IMR-90 (cell line): ENCODE data around the gene SERPINA5. TPM values are rescaled to one million over a fixed set of nuclear protein-coding genes. Genes with fewer than 3 reads are reported as not detected.

ENCODE experiments used
- ATAC-seq: fragments of 200-7000 bp; cut with Tn5 transposase; 2 replicates; pipeline ENCODE4 v1.9.1; 2020; ENCODE audit warnings: low read depth, mild to moderate bottlenecking, moderate library complexity
- BruUV-seq: library from RNA; stranded (reverse); fragments of 400-500 nt; replicated peaks from 2 replicates; lab custom pipeline; 2021; lab: Mats Ljungman, UMichigan
- CTCF ChIA-PET: fragments of 300-600 bp; formaldehyde crosslinking; extraction: SDS; loops from one replicate; lab custom pipeline; 2021; ENCODE audit warnings: antibody characterized with exemption; lab: Yijun Ruan, JAX
- POLR2A ChIA-PET: fragments of 300-600 bp; sonication (Branson Sonifier 250); formaldehyde crosslinking; loops from one replicate; lab custom pipeline; 2022; ENCODE audit warnings: antibody characterized with exemption; ENCODE audit not compliant: unreplicated experiment; lab: Charles Lee
- DNase-seq: peaks from one replicate; pipeline ENCODE4 v3.0.0; 2013
- H2AFZ ChIP-seq: replicated peaks from 2 replicates; pipeline ENCODE3; 2013; ENCODE audit warnings: low read length, mild to moderate bottlenecking; ENCODE audit not compliant: poor library complexity
- H2AK5ac ChIP-seq: 2 replicates; pipeline ENCODE4 v1.6.1; 2013; ENCODE audit warnings: low read depth, low read length, inconsistent platforms
- H2AK9ac ChIP-seq: replicated peaks from 2 replicates; pipeline ENCODE3; 2013; ENCODE audit warnings: mild to moderate bottlenecking, low read depth, low read length, moderate library complexity; ENCODE audit not compliant: poor library complexity
- H2BK120ac ChIP-seq: 2 replicates; pipeline ENCODE4 v1.6.1; 2013; ENCODE audit warnings: low read depth, low read length, inconsistent platforms
- H2BK15ac ChIP-seq: 3 replicates; pipeline ENCODE4 v1.6.1; 2013; ENCODE audit warnings: low read depth, low read length, inconsistent platforms
- H2BK20ac ChIP-seq: 2 replicates; pipeline ENCODE4 v1.6.1; 2013; ENCODE audit warnings: low read depth, mild to moderate bottlenecking, inconsistent platforms, low read length, moderate library complexity
- H2BK5ac ChIP-seq: 2 replicates; pipeline ENCODE4 v1.6.1; 2013; ENCODE audit warnings: mild to moderate bottlenecking, low read depth, low read length, inconsistent platforms; ENCODE audit not compliant: poor library complexity, severe bottlenecking
- H3K14ac ChIP-seq: replicated peaks from 2 replicates; pipeline ENCODE4 v1.6.1; 2013; ENCODE audit warnings: low read depth, low read length, inconsistent platforms
- H3K18ac ChIP-seq: 2 replicates; pipeline ENCODE4 v1.6.1; 2013; ENCODE audit warnings: low read depth, low read length, control low read depth
- H3K23ac ChIP-seq: 2 replicates; pipeline ENCODE4 v1.6.1; 2013; ENCODE audit warnings: low read depth, low read length, inconsistent platforms
- H3K27ac ChIP-seq: 2 replicates; pipeline ENCODE4 v1.5.1; 2013; ENCODE audit warnings: mild to moderate bottlenecking, control low read depth, low read length; ENCODE audit not compliant: insufficient read depth
- H3K27me3 ChIP-seq: 2 replicates; pipeline ENCODE4 v1.6.1; 2013; ENCODE audit warnings: low read length; ENCODE audit not compliant: control insufficient read depth, insufficient read depth
- H3K36me3 ChIP-seq: 2 replicates; pipeline ENCODE4 v1.6.1; 2013; ENCODE audit warnings: low read length, mixed read lengths; ENCODE audit not compliant: control insufficient read depth, insufficient read depth
- H3K4ac ChIP-seq: 2 replicates; pipeline ENCODE4 v1.6.1; 2013; ENCODE audit warnings: low read depth, low read length, inconsistent platforms
- H3K4me1 ChIP-seq: 2 replicates; pipeline ENCODE4 v1.6.1; 2013; ENCODE audit warnings: low read length, mixed read lengths; ENCODE audit not compliant: control insufficient read depth, insufficient read depth
- H3K4me2 ChIP-seq: 2 replicates; pipeline ENCODE4 v1.6.1; 2013; ENCODE audit warnings: low read depth, mild to moderate bottlenecking, control low read depth, low read length, moderate library complexity
- H3K4me3 ChIP-seq: 2 replicates; pipeline ENCODE4 v1.5.1; 2013; ENCODE audit warnings: low read depth, mild to moderate bottlenecking, control low read depth, low read length, moderate library complexity; ENCODE audit not compliant: insufficient read depth
- H3K56ac ChIP-seq: 2 replicates; pipeline ENCODE4 v1.6.1; 2013; ENCODE audit warnings: low read length, inconsistent platforms; ENCODE audit not compliant: insufficient read depth; ENCODE audit errors: extremely low read depth
- H3K79me1 ChIP-seq, 2 experiments: 2 replicates each; pipeline ENCODE4 v1.6.1; 2013; ENCODE audit warnings: low read length in 2 of 2, inconsistent platforms in 1 of 2, low read depth in 1 of 2
- H3K9ac ChIP-seq: 2 replicates; pipeline ENCODE4 v1.6.1; 2013; ENCODE audit warnings: low read depth, low read length, control low read depth
- H3K9me1 ChIP-seq: 2 replicates; pipeline ENCODE4 v1.6.1; 2013; ENCODE audit warnings: low read length, inconsistent platforms; ENCODE audit not compliant: insufficient read depth
- H3K9me3 ChIP-seq: 2 replicates; pipeline ENCODE4 v1.6.1; 2013; ENCODE audit warnings: low read length; ENCODE audit not compliant: control insufficient read depth, insufficient read depth
- H4K20me1 ChIP-seq: 2 replicates; pipeline ENCODE4 v1.6.1; 2013; ENCODE audit warnings: low read length, inconsistent platforms; ENCODE audit not compliant: insufficient read depth
- H4K5ac ChIP-seq: 2 replicates; pipeline ENCODE4 v1.6.1; 2013; ENCODE audit warnings: mild to moderate bottlenecking, low read depth, low read length, control low read depth
- H4K8ac ChIP-seq, 2 experiments: 2 replicates each; pipeline ENCODE4 v1.6.1; 2013; ENCODE audit warnings: low read depth in 2 of 2, low read length in 2 of 2, control low read depth in 1 of 2, inconsistent platforms in 1 of 2
- H4K91ac ChIP-seq: 2 replicates; pipeline ENCODE4 v1.6.1; 2013; ENCODE audit warnings: low read depth, low read length, inconsistent platforms; ENCODE audit not compliant: insufficient read depth
- CEBPB ChIP-seq: IDR thresholded peaks from 2 replicates; pipeline ENCODE4 v1.6.1; 2012; ENCODE audit warnings: low read depth, low read length, improper control_type of control experiment
- CTCF ChIP-seq: conservative IDR thresholded peaks from 2 replicates; pipeline ENCODE4 v1.5.1; 2012; ENCODE audit warnings: mild to moderate bottlenecking, low read depth, low read length, improper control_type of control experiment
- FOS ChIP-seq: fragments of 150-350 bp; IDR thresholded peaks from 2 replicates; pipeline ENCODE4 v1.6.1; 2016; ENCODE audit warnings: low read depth, low read length
- MAFK ChIP-seq: IDR thresholded peaks from 2 replicates; pipeline ENCODE4 v1.6.1; 2012; ENCODE audit warnings: low read depth, low read length, improper control_type of control experiment
- MAZ ChIP-seq: IDR thresholded peaks from 2 replicates; pipeline ENCODE4 v1.6.1; 2012; ENCODE audit warnings: low read depth, mild to moderate bottlenecking, low read length, improper control_type of control experiment, moderate library complexity, borderline replicate concordance
- MXI1 ChIP-seq: IDR thresholded peaks from 2 replicates; pipeline ENCODE4 v1.6.1; 2012; ENCODE audit warnings: low read depth, mild to moderate bottlenecking, low read length, moderate library complexity, borderline replicate concordance
- NFE2L2 ChIP-seq: fragments of 150-350 bp; IDR thresholded peaks from 2 replicates; pipeline ENCODE4 v1.6.1; 2016; ENCODE audit warnings: low read depth, mild to moderate bottlenecking, low read length
- RCOR1 ChIP-seq: IDR thresholded peaks from 2 replicates; pipeline ENCODE4 v1.6.1; 2012; ENCODE audit warnings: mild to moderate bottlenecking, low read length, improper control_type of control experiment; ENCODE audit not compliant: insufficient replicate concordance
- SMC3 ChIP-seq: fragments of 150-350 bp; IDR thresholded peaks from 2 replicates; pipeline ENCODE4 v1.6.1; 2016; ENCODE audit warnings: low read depth, mild to moderate bottlenecking, antibody characterized with exemption, low read length, moderate library complexity
- USF2 ChIP-seq: fragments of 150-350 bp; IDR thresholded peaks from 2 replicates; pipeline ENCODE4 v1.6.1; 2017; ENCODE audit warnings: mild to moderate bottlenecking, antibody characterized with exemption, low read length, low read depth
- WGBS, 2 experiments: methylation state at CpG; one replicate each; pipeline versions ENCODE4 v1.1.5 to v1.1.7; 2013; ENCODE audit warnings: missing lambda C conversion rate in 2 of 2; ENCODE audit not compliant: insufficient read length in 1 of 2; ENCODE audit errors: extremely low coverage in 2 of 2; 5-methylcytosine and 5-hydroxymethylcytosine counted together
- dilution Hi-C: fragments of 300-500 bp; cut with HindIII; formaldehyde crosslinking; loops from one replicate; pipeline ENCODE4 v1.14.3; 2018; ENCODE audit warnings: low sequenced_read_pairs; ENCODE audit not compliant: unreplicated experiment
- in situ Hi-C: fragments of 300-500 bp; cut with MboI; formaldehyde crosslinking; loops from 3 replicates; pipeline ENCODE4 v1.14.3; 2019; ENCODE audit warnings: low sequenced_read_pairs, inconsistent platforms, mixed read lengths
- intact Hi-C: fragments of 100-400 bp; cut with micrococcal nuclease; formaldehyde crosslinking; loops from 2 replicates; pipeline ENCODE4 v1.10.0; 2022
- polyA plus RNA-seq, 3 experiments: library from polyadenylated mRNA; depleted of rRNA; stranded (reverse); fragments of >200 nt; gene quantifications; 2 replicates each; pipeline ENCODE4 v1.2.3, GENCODE V29; 2012; ENCODE audit warnings: low replicate concordance in 1 of 3
- total RNA-seq: library from RNA; depleted of rRNA; stranded (reverse); fragments of >200 nt; gene quantifications from 2 replicates; pipeline ENCODE4 v1.2.3, GENCODE V29; 2012

SERPINA5 gene
- total and polyA plus RNA-seq, 2 of the 4 experiments (the other 2 are of a cell fraction): not detected

- no peaks in the 10 kb centered on the region for H3K9me1 ChIP-seq
- intact Hi-C loops: no loop called here
Measured at GRCh38 chr14:94570440-94570839, 10.8 kb upstream of the SERPINA5 start.

More at GRCh38 chr14:94570440-94570839, 10.8 kb upstream of the SERPINA5 start:
- H4K91ac ChIP-seq: no peak overlapping the region
- no peak overlapping the region for H2BK15ac ChIP-seq
- no peak overlapping the region for H3K9ac ChIP-seq
- H3K18ac ChIP-seq: no peak overlapping the region
- no peak for DNase-seq
- H3K23ac ChIP-seq: no peak overlapping the region
- no peak overlapping the region for H2BK5ac ChIP-seq
- H3K27me3 ChIP-seq: no peaks in the 10 kb centered on the region; the same call in 1 of the 2 replicates
- ChIA-PET POLR2A (no interaction called here), CTCF (no interaction called here)
- H2BK20ac ChIP-seq: no peak overlapping the region
- no peaks in the 10 kb centered on the region for H3K36me3 ChIP-seq
- H3K4ac ChIP-seq: no peak overlapping the region
- no peak overlapping the region for H3K56ac ChIP-seq
- H3K27ac ChIP-seq: no peak overlapping the region
- no peak for ATAC-seq
- H3K9me3 ChIP-seq: peaks cover 2% of the 10 kb centered on the region; the same call in 1 of the 2 replicates
- no peak overlapping the region for H3K4me3 ChIP-seq
- H3K14ac ChIP-seq: no peak overlapping the region
- no peak overlapping the region for H4K8ac ChIP-seq
- TF ChIP-seq SMC3 (no peak), MXI1 (no peak), CTCF (no peak), CEBPB (no peak), MAZ (no peak), RCOR1 (no peak), USF2 (no peak), MAFK (no peak), FOS (no peak), NFE2L2 (no peak)
- no peak overlapping the region for H2BK120ac ChIP-seq
- H2AK5ac ChIP-seq: no peak overlapping the region
- no peak overlapping the region for H4K5ac ChIP-seq
- no peaks in the 10 kb centered on the region for H4K20me1 ChIP-seq
- H3K4me1 ChIP-seq: no peaks in the 10 kb centered on the region
- BruUV-seq: no TSS peak
- in situ Hi-C loops: no loop called here
- dilution Hi-C loops: no loop called here
- H3K4me2 ChIP-seq: no peak overlapping the region
- H3K79me1 ChIP-seq: no peaks in the 10 kb centered on the region
- H2AK9ac ChIP-seq: no peak overlapping the region
- 40% methylated on average over 1 of the region's 9 CpGs; no CpG with 5 or more reads in 1 of the 2 experiments for WGBS, 2 experiments
- H2AFZ ChIP-seq: peak overlapping the region; percentile 23
